ENCODE results near the gene WIPI1.
"Not testable (repeated sequence)": the region's sequence is repeated elsewhere in the genome, so short reads cannot be mapped to it uniquely, and the experiment has no call there.

Gene WIPI1

GRCh38 chr17:68437979-68438822 lies 19.1 kb downstream of the WIPI1 start:
- DNase-seq (ENCODE audit: low read depth): no peak

DNA sequence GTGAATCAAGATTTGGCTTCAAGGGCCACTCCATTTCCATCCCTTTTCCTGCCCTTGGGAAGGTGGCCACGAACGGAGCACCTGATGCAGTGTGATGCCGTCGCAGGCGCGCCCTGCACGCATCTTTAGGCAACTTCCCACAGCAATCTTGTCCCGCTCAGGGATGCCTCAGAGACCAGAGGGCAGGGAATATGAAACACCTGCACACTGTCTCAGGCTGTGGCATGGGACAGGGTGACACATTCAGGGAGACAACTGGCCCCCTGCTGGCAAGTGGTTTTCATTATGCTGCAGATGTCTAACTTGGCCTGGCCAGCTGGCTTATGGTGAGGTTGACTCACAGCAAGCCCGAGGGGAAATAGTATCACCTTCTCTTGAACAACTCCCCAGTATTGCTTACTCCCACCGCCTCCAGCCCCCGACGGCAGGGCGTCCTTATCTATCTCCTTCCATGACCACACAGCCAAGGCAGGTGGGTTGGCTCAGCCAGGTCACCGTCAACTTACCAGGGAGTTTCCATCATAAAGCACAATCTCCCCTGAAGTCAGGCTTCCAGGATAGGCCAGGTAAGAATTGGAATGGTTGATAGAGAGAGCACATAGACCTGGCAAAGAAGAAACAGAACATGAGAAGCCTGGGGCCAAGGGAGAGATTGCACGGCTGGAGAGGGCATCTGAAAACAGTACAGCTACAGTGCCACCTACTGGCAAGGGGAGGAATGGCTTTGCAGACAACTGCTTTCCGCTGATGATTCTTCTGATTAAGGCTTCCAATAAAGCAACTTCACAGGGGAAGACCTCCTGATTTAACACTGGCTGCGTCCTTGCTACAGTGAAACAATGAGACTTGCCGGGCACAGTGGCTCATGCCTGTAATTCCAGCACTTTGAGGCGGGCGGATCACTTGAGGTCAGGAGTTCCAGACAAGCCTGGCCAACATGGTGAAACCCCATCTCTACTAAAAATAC lies 21.1 kb downstream of the WIPI1 start:
- no peak for DNase-seq (ENCODE audit: low read depth)

DNA sequence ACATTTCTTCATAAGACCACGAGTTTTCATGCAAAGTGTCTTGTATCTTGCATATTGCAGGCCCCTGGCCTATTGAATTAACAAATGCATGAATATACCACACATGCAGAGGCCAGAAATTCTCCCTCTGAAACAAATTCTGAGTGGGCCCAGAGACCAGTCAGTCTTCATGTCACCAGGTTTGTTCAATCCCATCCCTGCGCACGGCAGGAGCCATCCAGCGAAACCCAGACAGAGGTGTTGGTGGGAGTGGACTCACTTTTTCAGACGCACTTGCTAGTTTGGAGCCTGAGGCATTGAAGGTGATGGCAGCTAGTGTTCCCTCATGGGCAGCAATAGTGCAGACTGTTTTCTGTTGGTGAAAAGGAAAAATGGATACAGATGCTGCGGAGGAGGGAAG lies 21.9 kb downstream of the WIPI1 start:
- DNase-seq (ENCODE audit: low read depth): no peak

DNA sequence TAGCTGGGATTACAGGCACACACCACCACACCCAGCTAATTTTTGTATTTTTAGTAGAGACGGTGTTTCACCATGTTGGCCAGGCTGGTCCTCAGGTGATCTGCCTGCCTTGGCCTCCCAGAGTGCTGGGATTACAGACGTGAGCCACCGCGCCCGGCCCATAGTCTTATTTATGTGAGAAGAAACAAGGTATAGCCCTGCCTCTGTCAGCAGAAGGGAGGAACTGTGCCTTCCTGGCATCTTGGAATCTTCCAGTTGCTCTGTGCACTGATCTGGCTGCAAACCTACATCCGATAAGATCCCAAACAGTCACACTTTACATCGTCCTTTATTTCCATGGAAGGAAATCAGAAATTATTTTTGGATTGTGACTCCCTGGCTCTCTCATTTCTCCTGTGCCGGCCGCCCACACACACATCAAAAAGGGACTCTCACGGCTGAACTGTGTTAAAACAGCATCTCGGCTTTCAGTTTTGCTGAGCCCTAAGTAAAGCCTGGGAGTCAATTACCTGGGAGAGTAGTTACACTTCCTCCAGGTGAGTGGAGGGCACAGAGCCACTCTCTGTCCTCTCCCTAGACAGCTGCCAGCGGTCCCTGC lies 23.3 kb downstream of the WIPI1 start:
- DNase-seq (ENCODE audit: low read depth): no peak

GRCh38 chr17:68433211-68433610 lies 24.1 kb downstream of the WIPI1 start:
- DNase-seq (ENCODE audit: low read depth): no peak

GRCh38 chr17:68432086-68432864 lies 25.0 kb downstream of the WIPI1 start:
- DNase-seq (ENCODE audit: low read depth): no peak

- DNase-seq (ENCODE audit: low read depth): no peak
These were observed 25.6 kb downstream of the WIPI1 start for GRCh38 chr17:68431661-68432071.

DNA sequence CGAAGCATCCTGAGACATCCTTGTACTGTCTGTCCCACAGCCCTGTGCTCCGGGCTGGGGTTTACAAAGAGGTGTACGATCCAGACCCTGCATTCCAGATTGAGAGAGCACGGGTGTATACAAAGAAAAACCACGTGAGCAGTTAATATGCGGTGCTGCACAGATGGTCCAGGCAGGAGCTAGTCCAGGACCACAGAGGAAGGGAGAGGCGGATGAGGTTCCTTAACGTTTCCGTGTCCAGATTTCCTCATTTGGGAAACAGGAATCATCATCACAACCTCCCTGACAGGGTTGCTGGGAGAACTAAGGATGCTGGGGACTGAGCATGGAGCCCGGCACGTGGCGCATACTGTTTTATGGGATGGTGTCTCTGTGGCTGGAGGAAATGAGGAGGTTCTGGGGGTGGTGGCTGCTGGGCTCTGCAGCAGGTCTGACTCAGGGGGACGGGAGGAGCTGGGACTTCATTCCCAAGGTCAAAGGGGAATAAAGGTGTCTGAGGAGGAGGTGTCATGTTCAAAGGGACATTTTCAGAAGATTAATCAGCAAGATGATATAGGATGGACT lies 26.2 kb downstream of the WIPI1 start:
- no peak for DNase-seq (ENCODE audit: low read depth)

DNA sequence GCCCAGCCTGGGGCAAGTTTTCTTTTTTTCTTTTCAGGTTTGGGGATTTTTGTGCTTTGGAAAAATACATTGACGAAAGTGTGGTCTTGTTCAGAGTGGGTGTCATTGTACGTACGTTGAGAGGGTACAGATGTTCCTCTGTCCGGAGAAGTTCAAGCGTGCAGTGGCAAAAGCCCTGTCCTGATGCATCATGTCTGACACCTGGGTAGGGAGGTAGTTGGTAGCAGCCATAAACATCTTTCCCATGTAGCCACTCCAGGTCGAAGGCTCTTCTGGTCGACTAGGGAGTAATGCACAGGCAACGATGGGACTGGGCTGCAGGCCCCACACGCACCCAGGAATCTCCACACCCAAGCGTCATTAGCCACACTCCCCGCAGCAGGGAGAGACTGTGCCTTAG lies 27.4 kb downstream of the WIPI1 start:
- no peak for DNase-seq (ENCODE audit: low read depth)

DNA sequence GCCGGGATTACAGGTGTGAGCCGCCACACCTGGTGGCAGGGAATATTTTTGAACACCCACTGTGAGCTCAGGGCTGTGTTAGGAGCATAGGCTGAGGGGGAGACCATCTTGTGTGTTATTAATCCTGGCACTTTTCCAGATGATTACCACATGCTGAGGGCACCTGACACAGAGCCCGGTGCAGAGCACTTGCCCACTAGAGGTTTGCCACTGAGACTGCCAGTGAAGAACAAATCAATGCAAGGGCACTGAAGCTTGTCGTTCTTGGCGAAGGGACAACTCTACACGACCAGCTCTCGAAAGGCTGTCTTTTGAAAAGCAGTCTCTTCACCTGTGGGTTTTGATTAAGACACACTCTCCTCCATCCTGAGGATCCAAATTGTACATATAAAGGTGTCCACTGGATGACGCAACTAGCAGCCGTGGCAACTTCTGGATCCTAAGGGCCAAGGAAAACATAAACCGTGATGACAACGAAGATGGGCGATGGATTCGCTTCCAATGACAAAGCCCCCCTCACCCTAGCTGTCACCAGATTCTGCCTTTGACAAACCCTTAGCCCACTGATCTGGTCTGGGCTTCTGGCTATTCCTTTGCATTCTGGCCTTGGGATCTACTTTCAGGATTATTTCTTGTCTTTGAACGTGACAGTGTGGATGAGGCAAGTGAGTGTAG lies 28.7 kb downstream of the WIPI1 start:
- DNase-seq (ENCODE audit: low read depth): no peak

GRCh38 chr17:68427575-68427974 lies 29.7 kb downstream of the WIPI1 start:
- DNase-seq (ENCODE audit: low read depth): no peak

GRCh38 chr17:68425979-68426378 lies 31.3 kb downstream of the WIPI1 start:
- no peak for DNase-seq (ENCODE audit: low read depth)

DNA sequence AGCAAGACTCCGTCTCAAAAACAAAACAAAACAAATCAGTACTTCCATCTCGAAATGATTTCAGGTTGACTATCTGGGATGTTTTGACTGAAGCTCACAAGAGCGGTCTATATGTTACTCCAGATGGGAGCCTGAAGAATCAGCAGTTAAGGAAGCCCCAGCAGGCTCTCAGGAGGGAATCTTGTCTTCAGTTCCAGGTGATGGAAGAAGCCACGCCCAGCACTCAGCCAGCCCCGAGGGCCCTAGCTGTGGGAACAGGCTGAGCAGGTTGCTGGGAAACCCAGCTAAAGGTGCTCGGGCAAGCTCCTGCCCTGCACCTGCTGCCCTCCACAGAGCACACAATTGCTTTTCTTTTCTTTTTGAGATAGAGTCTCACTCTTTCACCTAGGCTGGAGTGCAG lies 32.4 kb downstream of the WIPI1 start:
- no peak for DNase-seq (ENCODE audit: low read depth)

GRCh38 chr17:68424203-68424602 lies 33.1 kb downstream of the WIPI1 start:
- DNase-seq (ENCODE audit: low read depth): no peak

- no peak for DNase-seq (ENCODE audit: low read depth)
These were observed 34.0 kb downstream of the WIPI1 start for GRCh38 chr17:68423251-68423650.

- DNase-seq (ENCODE audit: low read depth): no peak
These were observed 34.5 kb downstream of the WIPI1 start for GRCh38 chr17:68422821-68423220.

DNA sequence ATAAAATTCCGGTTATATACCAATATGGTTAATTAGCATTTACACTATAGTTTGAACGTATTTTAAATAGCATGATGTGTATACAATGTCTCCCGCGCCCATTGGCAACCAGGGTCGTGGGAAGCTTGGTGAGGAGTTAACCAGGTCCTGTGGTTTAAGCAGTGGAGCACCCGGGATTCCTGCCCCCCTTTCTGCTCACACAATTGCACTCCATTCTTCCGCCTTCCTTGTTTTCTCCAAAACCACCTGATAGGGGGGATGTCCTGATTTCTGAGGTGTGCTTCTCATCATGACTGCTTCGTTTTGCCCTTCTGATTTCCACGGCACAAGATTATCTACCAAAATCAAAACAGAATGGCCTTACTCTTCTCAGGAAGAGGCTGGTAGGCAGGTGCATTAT lies 35.8 kb downstream of the WIPI1 start:
- DNase-seq (ENCODE audit: low read depth): no peak

- DNase-seq (ENCODE audit: low read depth): no peak
These were observed 37.2 kb downstream of the WIPI1 start for GRCh38 chr17:68420065-68420464.

GRCh38 chr17:68418876-68419275 lies 38.4 kb downstream of the WIPI1 start:
- DNase-seq (ENCODE audit: low read depth): no peak

DNA sequence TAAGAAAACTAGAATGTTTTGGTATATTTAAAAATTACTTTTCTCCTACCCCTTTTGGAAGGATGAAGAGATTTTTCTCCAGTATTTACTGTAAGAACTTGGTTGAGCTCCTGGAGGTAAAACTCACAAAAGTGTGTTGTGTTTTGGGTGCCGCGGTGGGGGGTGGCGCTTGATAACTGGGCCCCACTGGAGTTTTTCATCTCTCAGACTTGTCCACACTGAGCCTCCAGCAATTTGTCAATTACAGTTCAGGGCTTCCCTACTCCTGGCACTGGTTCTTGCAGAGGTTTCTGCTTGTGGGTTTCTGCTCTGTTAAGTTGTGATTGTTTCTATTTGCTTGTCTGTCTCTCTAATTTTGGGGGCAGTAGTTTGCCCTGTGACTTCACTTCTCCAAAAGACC lies 40.0 kb downstream of the WIPI1 start:
- DNase-seq (ENCODE audit: low read depth): no peak

- DNase-seq (ENCODE audit: low read depth): not testable (repeated sequence)
These were observed 42.4 kb downstream of the WIPI1 start for GRCh38 chr17:68414901-68415300.

All from GM04503 (cell line).